H1 (cell line): ENCODE data around the gene ASB6. TPM values are rescaled to one million over a fixed set of nuclear protein-coding genes. Genes with fewer than 3 reads are reported as not detected.

Experiments used
- CTCF ChIA-PET: fragments of 300-600 bp; sonication (Branson Sonifier 250); formaldehyde crosslinking; loops from one replicate; lab custom pipeline; 2021; ENCODE audit not compliant: partially characterized antibody; lab: Charles Lee
- POLR2A ChIA-PET: fragments of 300-600 bp; sonication (Branson Sonifier 250); formaldehyde crosslinking; loops from one replicate; lab custom pipeline; 2021; ENCODE audit warnings: inconsistent platforms; ENCODE audit not compliant: partially characterized antibody; lab: Charles Lee
- DNase-seq, 2 experiments: peaks; one replicate each; pipeline versions ENCODE4 v3.0.0 to v3.0.0-alpha.2; 2010 to 2022; ENCODE audit warnings: low spot score in 2 of 2, low read depth in 1 of 2, mixed read lengths in 1 of 2
- FAIRE-seq: peaks from 2 replicates; lab custom pipeline; 2011; peaks lifted over from hg19 to GRCh38; lab: Jason Lieb, UNC
- H2AFZ ChIP-seq: 2 replicates; pipeline ENCODE4 v1.8.1; 2012; ENCODE audit warnings: low read length, inconsistent platforms
- H2AK5ac ChIP-seq: 2 replicates; pipeline ENCODE4 v1.6.1; 2013; ENCODE audit warnings: low read depth, low read length
- H2BK120ac ChIP-seq: replicated peaks from 2 replicates; pipeline ENCODE3; 2013; ENCODE audit warnings: low read depth, low read length, inconsistent platforms
- H2BK12ac ChIP-seq: 2 replicates; pipeline ENCODE4 v1.6.1; 2013; ENCODE audit warnings: low read depth, low read length
- H2BK15ac ChIP-seq: 2 replicates; pipeline ENCODE4 v1.6.1; 2013; ENCODE audit warnings: low read length
- H2BK20ac ChIP-seq: 2 replicates; pipeline ENCODE4 v1.6.1; 2013; ENCODE audit warnings: low read length
- H2BK5ac ChIP-seq: 2 replicates; pipeline ENCODE4 v1.6.1; 2013; ENCODE audit warnings: low read depth, low read length
- H3K14ac ChIP-seq: 2 replicates; pipeline ENCODE4 v1.6.1; 2013; ENCODE audit warnings: inconsistent platforms; ENCODE audit not compliant: insufficient read length
- H3K18ac ChIP-seq: 2 replicates; pipeline ENCODE4 v1.6.1; 2013; ENCODE audit warnings: low read length; ENCODE audit errors: extremely low read depth
- H3K23ac ChIP-seq: 2 replicates; pipeline ENCODE4 v1.6.1; 2013; ENCODE audit warnings: inconsistent platforms; ENCODE audit not compliant: insufficient read length
- H3K23me2 ChIP-seq: 2 replicates; pipeline ENCODE4 v1.6.1; 2013; ENCODE audit warnings: low read depth, low read length
- H3K27ac ChIP-seq: 2 replicates; pipeline ENCODE4 v1.6.1; 2011; ENCODE audit warnings: low read depth, low read length, inconsistent platforms
- H3K27me3 ChIP-seq, 4 experiments: replicated peaks in 1 of 4; 1 replicate in 1 of 4; 2 replicates in 3 of 4; pipeline versions ENCODE4 v1.6.1 to v1.8.1; 2011 to 2013; ENCODE audit warnings: low read length in 3 of 4, mild to moderate bottlenecking in 3 of 4, inconsistent platforms in 2 of 4, mixed read lengths in 2 of 4, moderate library complexity in 1 of 4; ENCODE audit not compliant: control insufficient read depth in 3 of 4, insufficient read depth in 3 of 4; ENCODE audit errors: extremely low read depth in 1 of 4
- H3K36me3 ChIP-seq, 4 experiments: 2 replicates each; pipeline versions ENCODE4 v1.6.1 to v1.8.1; 2011 to 2013; ENCODE audit warnings: mild to moderate bottlenecking in 4 of 4, low read length in 3 of 4, moderate library complexity in 2 of 4, control low read depth in 1 of 4, inconsistent platforms in 1 of 4; ENCODE audit not compliant: insufficient read depth in 4 of 4, control insufficient read depth in 2 of 4
- H3K4ac ChIP-seq: replicated peaks from 2 replicates; pipeline ENCODE3; 2013; ENCODE audit warnings: low read length, low read depth, mixed read lengths, inconsistent platforms; ENCODE audit not compliant: insufficient read length
- H3K4me1 ChIP-seq, 4 experiments: replicated peaks in 1 of 4; 1 replicate in 1 of 4; 2 replicates in 3 of 4; pipeline versions ENCODE4 v1.6.1 to v1.8.1; 2011 to 2013; ENCODE audit warnings: low read length in 3 of 4, inconsistent platforms in 2 of 4, mixed read lengths in 1 of 4; ENCODE audit not compliant: insufficient read depth in 4 of 4, control insufficient read depth in 3 of 4
- H3K4me2 ChIP-seq, 2 experiments: 2 replicates each; pipeline versions ENCODE4 v1.6.1 to v1.8.1; 2011 to 2013; ENCODE audit warnings: low read depth in 2 of 2, low read length in 2 of 2, control low read depth in 1 of 2, inconsistent platforms in 1 of 2, mild to moderate bottlenecking in 1 of 2; ENCODE audit not compliant: insufficient read depth in 1 of 2
- H3K4me3 ChIP-seq, 4 experiments: fragments of 200-600, 300-600 bp in 1 of 4; sonication (generic), shearing (Covaris generic), sonication (Bioruptor Twin) in 1 of 4; 2 replicates each; pipeline versions ENCODE4 v1.5.1 to v1.8.1; 2011 to 2016; ENCODE audit warnings: low read length in 4 of 4, low read depth in 3 of 4, control low read depth in 2 of 4, inconsistent platforms in 2 of 4, mild to moderate bottlenecking in 2 of 4, mixed read lengths in 1 of 4, moderate library complexity in 1 of 4; ENCODE audit not compliant: insufficient read depth in 2 of 4; ENCODE audit errors: extremely low read depth in 1 of 4
- H3K56ac ChIP-seq: replicated peaks from 2 replicates; pipeline ENCODE3; 2013; ENCODE audit warnings: low read depth, mild to moderate bottlenecking, mixed read lengths, low read length, inconsistent platforms; ENCODE audit not compliant: insufficient read length
- H3K79me1 ChIP-seq: 2 replicates; pipeline ENCODE4 v1.6.1; 2013; ENCODE audit warnings: low read depth, low read length, control low read depth
- H3K79me2 ChIP-seq, 2 experiments: 2 replicates each; pipeline versions ENCODE4 v1.6.1 to v1.8.1; 2012 to 2013; ENCODE audit warnings: low read length in 2 of 2, mild to moderate bottlenecking in 2 of 2, inconsistent platforms in 1 of 2; ENCODE audit not compliant: insufficient read depth in 2 of 2, control insufficient read depth in 1 of 2
- H3K9ac ChIP-seq, 4 experiments: replicated peaks in 1 of 4; 1 replicate in 1 of 4; 2 replicates in 3 of 4; pipeline versions ENCODE4 v1.6.1 to v1.8.1; 2011 to 2013; ENCODE audit warnings: low read depth in 3 of 4, low read length in 3 of 4, control low read depth in 2 of 4, mild to moderate bottlenecking in 2 of 4, moderate library complexity in 2 of 4, inconsistent platforms in 1 of 4; ENCODE audit errors: extremely low read depth in 1 of 4
- H3K9me3 ChIP-seq, 2 experiments: 2 replicates each; pipeline versions ENCODE4 v1.6.1 to v1.8.1; 2012 to 2013; ENCODE audit warnings: mild to moderate bottlenecking in 2 of 2, moderate library complexity in 2 of 2, control low read depth in 1 of 2, inconsistent platforms in 1 of 2, low read depth in 1 of 2, low read length in 1 of 2, mixed read lengths in 1 of 2; ENCODE audit not compliant: insufficient read depth in 2 of 2
- H4K20me1 ChIP-seq, 2 experiments: replicated peaks in 1 of 2; 2 replicates each; pipeline versions ENCODE3 to v1.8.1; 2011 to 2013; ENCODE audit warnings: inconsistent platforms in 2 of 2, low read length in 2 of 2, mild to moderate bottlenecking in 1 of 2; ENCODE audit not compliant: insufficient read depth in 2 of 2, control insufficient read depth in 1 of 2
- H4K5ac ChIP-seq: 2 replicates; pipeline ENCODE4 v1.6.1; 2013; ENCODE audit warnings: low read length, low read depth, mixed read lengths, inconsistent platforms; ENCODE audit not compliant: insufficient read length
- H4K8ac ChIP-seq: 2 replicates; pipeline ENCODE4 v1.8.0; 2013; ENCODE audit warnings: mild to moderate bottlenecking, moderate library complexity, low read length, inconsistent platforms; ENCODE audit not compliant: insufficient read depth; ENCODE audit errors: extremely low read depth
- H4K91ac ChIP-seq: replicated peaks from 2 replicates; pipeline ENCODE3; 2013; ENCODE audit warnings: low read length, mixed read lengths, inconsistent platforms; ENCODE audit not compliant: insufficient read length
- ATF2 ChIP-seq: IDR thresholded peaks from 2 replicates; pipeline ENCODE4 v1.6.1; 2012; ENCODE audit warnings: low read length, inconsistent platforms
- BACH1 ChIP-seq: IDR thresholded peaks from 2 replicates; pipeline ENCODE4 v1.6.1; 2012; ENCODE audit warnings: low read length, improper control_type of control experiment
- CHD1 ChIP-seq: IDR thresholded peaks from 2 replicates; pipeline ENCODE4 v1.6.1; 2012; ENCODE audit warnings: low read depth, low read length, improper control_type of control experiment
- GTF2F1 ChIP-seq: IDR thresholded peaks from 2 replicates; pipeline ENCODE4 v1.6.1; 2012; ENCODE audit warnings: low read depth, low read length, improper control_type of control experiment, borderline replicate concordance
- MAFK ChIP-seq: IDR thresholded peaks from 2 replicates; pipeline ENCODE4 v1.6.1; 2012; ENCODE audit warnings: low read depth, mild to moderate bottlenecking, improper control_type of control experiment, low read length
- PHF8 ChIP-seq: fragments of 200-600 bp; sonication (generic); conservative IDR thresholded peaks from 2 replicates; pipeline ENCODE4 v1.7.1; 2012; ENCODE audit warnings: low read depth, mild to moderate bottlenecking, inconsistent platforms, low read length, moderate library complexity
- POU5F1 ChIP-seq: IDR thresholded peaks from 2 replicates; pipeline ENCODE4 v1.6.1; 2011; ENCODE audit warnings: low read depth, mild to moderate bottlenecking, low read length, moderate library complexity
- RNF2 ChIP-seq: fragments of 200-900, 300-1000 bp; sonication (generic); IDR thresholded peaks from 2 replicates; pipeline ENCODE4 v1.7.1; 2016; ENCODE audit warnings: borderline replicate concordance, low read depth, mild to moderate bottlenecking, antibody characterized with exemption, low read length; ENCODE audit not compliant: poor library complexity, severe bottlenecking; ENCODE audit errors: missing control alignments
- SIN3A ChIP-seq, 2 experiments: IDR thresholded peaks in 1 of 2; conservative IDR thresholded peaks in 1 of 2; 2 replicates each; pipeline ENCODE4 v1.6.1; 2011 to 2012; ENCODE audit warnings: low read length in 2 of 2, improper control_type of control experiment in 1 of 2, low read depth in 1 of 2, mild to moderate bottlenecking in 1 of 2
- TAF7 ChIP-seq: optimal IDR thresholded peaks from 2 replicates; pipeline ENCODE3; 2011; ENCODE audit warnings: low read depth, mild to moderate bottlenecking, inconsistent platforms, low read length, moderate library complexity, borderline replicate concordance
- WGBS, 2 experiments: shearing (Covaris generic) in 1 of 2; methylation state at CpG; one replicate each; pipeline versions ENCODE4 v1.1.6 to v1.1.7; 2013 to 2015; ENCODE audit warnings: low lambda C conversion rate in 2 of 2, mixed read lengths in 2 of 2, inconsistent platforms in 1 of 2, low coverage in 1 of 2, missing lambda C conversion rate in 1 of 2; ENCODE audit not compliant: insufficient replicate concordance in 2 of 2, insufficient coverage in 1 of 2, insufficient read length in 1 of 2; ENCODE audit errors: extremely low coverage in 1 of 2, missing lambda C conversion rate in 1 of 2; 5-methylcytosine and 5-hydroxymethylcytosine counted together
- polyA plus RNA-seq, 7 experiments: library from polyadenylated mRNA; depleted of rRNA in 3 of 7; stranded (reverse) in 5 of 7; unstranded in 2 of 7; fragments of >200 nt in 5 of 7; fragments of 200-250 nt in 2 of 7; gene quantifications; 1 replicate in 5 of 7; 2 replicates in 1 of 7; 4 replicates in 1 of 7; pipeline versions ENCODE4 v1.2.1 to v1.2.3, GENCODE V29; 2011 to 2013; ENCODE audit warnings: missing spikeins in 2 of 7, mixed read lengths in 2 of 7
- total RNA-seq: library from RNA; stranded (reverse); fragmentation: NEBNext Ultra II Directional; extraction: Animal tissue kit (Norgen Biotek cat#: 25700); gene quantifications from 2 replicates; pipeline ENCODE4 v1.2.1, GENCODE V29; 2021

The ASB6 gene
- total and polyA plus RNA-seq, 2 of the 8 experiments (the other 6 are each of a cell fraction or from before 2014, with no cell fraction given), result 14.0 to 17.3 TPM

GRCh38 chr9:129590466-129590865 is 51.5 kb downstream of the ASB6 start:
- no peak overlapping the region for H3K4me3 ChIP-seq
- no peak overlapping the region for H3K23ac ChIP-seq
- no peak overlapping the region for H2AK5ac ChIP-seq
- no peak overlapping the region for H3K18ac ChIP-seq
- WGBS, 2 experiments, result 94% methylated on average over 6 of the region's 6 CpGs; no CpG with 5 or more reads in 1 of the 2 experiments
- no peaks in the 10 kb centered on the region for H3K79me1 ChIP-seq
- peaks cover 0 to 12% (median 8%) of the 10 kb centered on the region in 4 experiments; a peak in 4 of 7 replicates for H3K27me3 ChIP-seq
- no peak overlapping the region for H2AFZ ChIP-seq
- no peak overlapping the region for H2BK20ac ChIP-seq
- no peak overlapping the region for H3K14ac ChIP-seq
- no peak overlapping the region for H4K8ac ChIP-seq
- no peak overlapping the region for H4K5ac ChIP-seq
- no peak overlapping the region for H3K9ac ChIP-seq
- H3K79me2 ChIP-seq, result no peaks in the 10 kb centered on the region
- H2BK15ac ChIP-seq, result no peak overlapping the region
- peaks cover 2% of the 10 kb centered on the region; the same call in 1 of the 2 replicates for H3K23me2 ChIP-seq
- H2BK120ac ChIP-seq, result no peak overlapping the region
- H2BK5ac ChIP-seq, result no peak overlapping the region
- no peak overlapping the region for H3K56ac ChIP-seq
- H3K4me2 ChIP-seq, result no peak overlapping the region
- H3K27ac ChIP-seq, result no peak overlapping the region
- no peak overlapping the region for H3K4ac ChIP-seq
- no peaks in the 10 kb centered on the region for H3K36me3 ChIP-seq
- FAIRE-seq, result no peak
- POLR2A ChIA-PET, result interaction anchor here (1.3 kb wide), 1 partner anchor 28 kb away, joined by 3 read pairs; no protein-coding TSS in a partner anchor
- no peak overlapping the region for H2BK12ac ChIP-seq
- CTCF ChIA-PET, result interaction anchor here (7.0 kb wide), 1 partner anchor 19 kb away, joined by 37 read pairs; no protein-coding TSS in a partner anchor
- peaks cover 0 to 8% (median 5%) of the 10 kb centered on the region in 4 experiments; a peak in 4 of 7 replicates for H3K4me1 ChIP-seq
- H4K20me1 ChIP-seq, result no peaks in the 10 kb centered on the region
- H3K9me3 ChIP-seq, result no peaks in the 10 kb centered on the region
- no peak for DNase-seq
- H4K91ac ChIP-seq, result no peak overlapping the region
- TF ChIP-seq TAF7 (no peak), BACH1 (no peak), ATF2 (no peak), GTF2F1 (no peak), PHF8 (no peak), RNF2 (no peak), CHD1 (no peak), SIN3A (conservative IDR thresholded peaks at IDR 0.05 in 1 of 2, IDR thresholded peaks at IDR 0.05 in 1 of 2; ENCODE audit: low read depth in 1 of 2, low read length in 2 of 2) (no peak), POU5F1 (no peak), MAFK (no peak)
